Measurements from ENCODE around the gene FBRSL1. TPM values are rescaled to one million over a fixed set of nuclear protein-coding genes. Genes with fewer than 3 reads are reported as not detected.

The FBRSL1 gene
- total and polyA plus RNA-seq, 2 experiments from 2014 or later, result 0.63 to 4.6 TPM

GRCh38 chr12:132537049-132537448 lies 47.1 kb downstream of the FBRSL1 start:
- H3K27ac ChIP-seq, result no peak overlapping the region
- in situ Hi-C loops (cut with MboI), result no loop called here
- H3K79me2 ChIP-seq (ENCODE audit: insufficient read depth), result no peaks in the 10 kb centered on the region
- H3K4me2 ChIP-seq (ENCODE audit: unreplicated experiment), result no peak overlapping the region
- H3K4me1 ChIP-seq (ENCODE audit: insufficient read depth), result no peaks in the 10 kb centered on the region
- H3K36me3 ChIP-seq (ENCODE audit: low read depth), result no peaks in the 10 kb centered on the region
- DNase-seq, result no peak
- no peak overlapping the region for H2AFZ ChIP-seq
- no peak overlapping the region for H3K9ac ChIP-seq
- no peak for TF ChIP-seq EZH2phosphoT487 (IDR thresholded peaks at IDR 0.05; ENCODE audit: insufficient read depth, low read depth)
- TF ChIP-seq EZH2 (IDR thresholded peaks at IDR 0.05; ENCODE audit: insufficient read depth, poor library complexity, severe bottlenecking), result no peak
- no peak overlapping the region for H3K4me3 ChIP-seq
- H3K9me2 ChIP-seq (ENCODE audit: insufficient read depth), result no peaks in the 10 kb centered on the region
- H3K9me3 ChIP-seq (ENCODE audit: low read depth), result no peaks in the 10 kb centered on the region
- H4K20me1 ChIP-seq (ENCODE audit: insufficient read depth), result no peaks in the 10 kb centered on the region
- 83% methylated on average over 10 to 11 of the region's 11 CpGs for WGBS, 2 experiments (ENCODE audit: low coverage in 1 of 2, low lambda C conversion rate in 2 of 2, missing lambda C conversion rate in 2 of 2)
- H3F3A ChIP-seq (ENCODE audit: insufficient read depth), result no peaks in the 10 kb centered on the region
- no peaks in the 10 kb centered on the region for H3K27me3 ChIP-seq (replicated peaks; ENCODE audit: insufficient read depth)

GRCh38 chr12:132537836-132538662 lies 48.1 kb downstream of the FBRSL1 start:
- in situ Hi-C loops (cut with MboI), result no loop called here
- Histone ChIP-seq H3K9ac (no peak overlapping the region), H3K4me2 (ENCODE audit: unreplicated experiment) (no peak overlapping the region), H3K4me1 (ENCODE audit: insufficient read depth) (no peaks in the 10 kb centered on the region), H3K9me3 (ENCODE audit: low read depth) (no peaks in the 10 kb centered on the region), H2AFZ (no peak overlapping the region), H3K36me3 (ENCODE audit: low read depth) (no peaks in the 10 kb centered on the region), H3K9me2 (ENCODE audit: insufficient read depth) (no peaks in the 10 kb centered on the region), H3K27me3 (replicated peaks; ENCODE audit: insufficient read depth) (no peaks in the 10 kb centered on the region), H3K27ac (no peak overlapping the region), H3K79me2 (ENCODE audit: insufficient read depth) (no peaks in the 10 kb centered on the region), H3F3A (ENCODE audit: insufficient read depth) (no peaks in the 10 kb centered on the region), H4K20me1 (ENCODE audit: insufficient read depth) (no peaks in the 10 kb centered on the region), H3K4me3 (no peak overlapping the region)
- DNase-seq, result no peak
- 89 to 90% methylated on average over 28 to 29 of the region's 29 CpGs for WGBS, 2 experiments (ENCODE audit: low coverage in 1 of 2, low lambda C conversion rate in 2 of 2, missing lambda C conversion rate in 2 of 2)
- TF ChIP-seq EZH2 (IDR thresholded peaks at IDR 0.05; ENCODE audit: insufficient read depth, poor library complexity, severe bottlenecking) (no peak), EZH2phosphoT487 (IDR thresholded peaks at IDR 0.05; ENCODE audit: insufficient read depth, low read depth) (no peak)

GRCh38 chr12:132538663-132538990 lies 48.7 kb downstream of the FBRSL1 start:
- TF ChIP-seq EZH2 (IDR thresholded peaks at IDR 0.05; ENCODE audit: insufficient read depth, poor library complexity, severe bottlenecking) (no peak), EZH2phosphoT487 (IDR thresholded peaks at IDR 0.05; ENCODE audit: insufficient read depth, low read depth) (no peak)
- H2AFZ ChIP-seq, result no peak overlapping the region

GRCh38 chr12:132539016-132539773 lies 49.2 kb downstream of the FBRSL1 start:
- H3K9me3 ChIP-seq (ENCODE audit: low read depth), result no peaks in the 10 kb centered on the region
- H3K9me2 ChIP-seq (ENCODE audit: insufficient read depth), result no peaks in the 10 kb centered on the region
- TF ChIP-seq EZH2phosphoT487 (IDR thresholded peaks at IDR 0.05; ENCODE audit: insufficient read depth, low read depth) (no peak), EZH2 (IDR thresholded peaks at IDR 0.05; ENCODE audit: insufficient read depth, poor library complexity, severe bottlenecking) (no peak)
- H3K36me3 ChIP-seq (ENCODE audit: low read depth), result no peaks in the 10 kb centered on the region
- H4K20me1 ChIP-seq (ENCODE audit: insufficient read depth), result no peaks in the 10 kb centered on the region
- DNase-seq, result no peak
- no peak overlapping the region for H2AFZ ChIP-seq
- WGBS, 2 experiments (ENCODE audit: low coverage in 1 of 2, low lambda C conversion rate in 2 of 2, missing lambda C conversion rate in 2 of 2), result 92% methylated on average over 8 to 23 of the region's 23 CpGs
- no peaks in the 10 kb centered on the region for H3K79me2 ChIP-seq (ENCODE audit: insufficient read depth)
- H3K4me3 ChIP-seq, result no peak overlapping the region
- no peaks in the 10 kb centered on the region for H3K27me3 ChIP-seq (replicated peaks; ENCODE audit: insufficient read depth)
- H3K9ac ChIP-seq, result no peak overlapping the region
- in situ Hi-C loops (cut with MboI), result no loop called here
- H3F3A ChIP-seq (ENCODE audit: insufficient read depth), result no peaks in the 10 kb centered on the region
- H3K4me2 ChIP-seq (ENCODE audit: unreplicated experiment), result no peak overlapping the region
- no peak overlapping the region for H3K27ac ChIP-seq
- no peaks in the 10 kb centered on the region for H3K4me1 ChIP-seq (ENCODE audit: insufficient read depth)

More at GRCh38 chr12:132538663-132538990, 48.7 kb downstream of the FBRSL1 start:
- Histone ChIP-seq H4K20me1 (ENCODE audit: insufficient read depth) (no peaks in the 10 kb centered on the region), H3K36me3 (ENCODE audit: low read depth) (no peaks in the 10 kb centered on the region), H3K27me3 (replicated peaks; ENCODE audit: insufficient read depth) (no peaks in the 10 kb centered on the region), H3F3A (ENCODE audit: insufficient read depth) (no peaks in the 10 kb centered on the region), H3K4me3 (no peak overlapping the region), H3K4me1 (ENCODE audit: insufficient read depth) (no peaks in the 10 kb centered on the region), H3K9me2 (ENCODE audit: insufficient read depth) (no peaks in the 10 kb centered on the region), H3K4me2 (ENCODE audit: unreplicated experiment) (no peak overlapping the region), H3K9ac (no peak overlapping the region), H3K9me3 (ENCODE audit: low read depth) (no peaks in the 10 kb centered on the region), H3K27ac (no peak overlapping the region), H3K79me2 (ENCODE audit: insufficient read depth) (no peaks in the 10 kb centered on the region)
- 96 to 97% methylated on average over 4 of the region's 4 CpGs for WGBS, 2 experiments (ENCODE audit: low coverage in 1 of 2, low lambda C conversion rate in 2 of 2, missing lambda C conversion rate in 2 of 2)
- no peak for DNase-seq
- in situ Hi-C loops (cut with MboI), result no loop called here

All from GM23248 (cell line).